CD4-positive, alpha-beta T cell treated with Interleukin-15 for 4 hours (primary cell): Measurements from ENCODE around the gene CKMT2.

ENCODE experiments used
- DNase-seq: peaks from one replicate; pipeline ENCODE4 v3.0.0-alpha.2; 2020; ENCODE audit warnings: low spot score

CKMT2 gene

GRCh38 chr5:81308836-81309235 lies 75.7 kb downstream of the CKMT2 start:
- DNase-seq: no peak

DNA sequence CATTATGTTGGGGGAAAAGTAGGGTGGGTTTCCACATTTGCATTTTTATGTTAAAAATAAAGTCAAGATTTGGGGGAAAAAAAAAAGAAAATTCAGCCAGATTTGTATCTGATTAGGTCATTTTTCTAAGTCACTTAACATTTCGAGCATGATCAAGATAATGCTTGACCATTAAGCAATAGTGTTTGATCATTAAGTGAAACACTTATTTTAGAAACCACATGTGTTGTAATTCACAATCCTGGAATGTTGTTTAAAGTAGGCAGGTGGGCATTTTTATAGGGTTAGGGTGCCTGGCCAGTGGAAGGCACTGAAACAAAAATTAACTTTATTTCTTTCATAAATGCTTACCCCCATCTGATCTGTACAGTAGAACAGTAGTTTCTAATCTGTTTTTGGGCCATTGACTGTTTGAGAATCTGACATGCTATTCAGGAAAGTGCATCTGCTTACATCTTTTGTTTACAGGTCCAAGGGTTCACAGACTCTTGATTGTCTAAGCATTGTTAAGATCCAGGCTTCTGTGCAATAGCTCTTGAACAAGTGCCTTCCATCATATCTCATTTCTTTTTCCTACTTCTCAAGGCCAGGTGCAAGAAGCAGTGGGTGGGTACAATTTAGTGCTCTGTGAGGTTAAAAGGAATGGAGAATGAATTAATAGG lies 77.4 kb downstream of the CKMT2 start:
- no peak for DNase-seq

- DNase-seq: no peak
These were observed 80.2 kb downstream of the CKMT2 start for GRCh38 chr5:81313278-81313677.

DNA sequence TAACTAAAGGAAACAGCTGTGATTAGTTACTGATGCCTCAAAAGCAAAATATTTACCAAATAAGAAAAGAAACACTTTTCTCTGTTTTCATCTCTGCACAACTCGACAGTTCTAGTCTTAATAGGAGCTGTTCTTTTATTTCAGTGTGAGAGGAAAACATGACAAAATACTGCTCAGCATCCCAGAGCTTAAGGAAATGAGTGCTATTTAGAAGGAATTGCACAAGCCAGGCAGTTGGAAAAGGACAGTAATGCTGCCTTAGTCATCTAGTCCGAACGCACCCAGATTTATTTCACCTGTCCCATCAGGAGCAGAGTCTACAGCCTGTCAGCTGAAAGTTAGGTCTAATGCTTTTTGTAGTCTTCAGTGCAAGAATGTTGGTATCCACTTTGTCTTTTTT lies 80.6 kb downstream of the CKMT2 start:
- no peak for DNase-seq

DNA sequence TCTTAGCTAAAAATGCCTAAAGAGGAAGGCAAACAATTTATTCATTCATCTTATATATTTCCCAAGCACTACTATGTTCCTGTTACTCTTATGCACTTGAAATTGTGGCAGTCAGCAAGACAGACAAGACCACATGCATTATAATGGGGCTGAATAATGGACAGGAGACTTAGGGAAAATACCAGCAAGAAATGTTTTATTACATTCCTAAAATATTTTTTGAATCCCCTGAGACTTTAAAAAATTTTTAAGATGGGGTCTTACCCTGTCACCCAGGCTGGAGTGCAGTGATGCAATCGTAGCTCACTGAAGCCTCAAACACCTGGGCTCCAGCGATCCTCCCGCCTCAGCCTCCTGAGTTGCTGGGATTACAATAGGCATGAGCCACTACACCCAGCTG lies 81.5 kb downstream of the CKMT2 start:
- no peak for DNase-seq

GRCh38 chr5:81315336-81315735 lies 82.2 kb downstream of the CKMT2 start:
- no peak for DNase-seq

DNA sequence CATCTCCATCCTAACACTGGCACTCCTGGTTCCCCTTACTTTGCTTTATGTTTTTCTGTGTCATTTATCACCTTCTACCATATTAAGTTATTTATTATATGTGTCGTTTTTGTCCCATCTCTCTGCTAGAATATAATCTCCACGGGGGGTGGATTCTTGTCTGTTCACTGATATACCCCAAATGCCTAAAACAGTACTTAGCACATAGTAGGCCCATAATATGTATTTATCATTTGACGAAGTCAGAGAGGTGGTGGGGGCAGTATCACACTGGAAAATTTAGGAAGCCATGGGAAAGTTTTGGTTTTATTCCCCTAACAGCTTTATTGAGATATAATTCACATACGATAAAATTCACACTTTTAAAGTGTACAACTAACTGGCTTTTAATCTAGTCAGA lies 82.7 kb downstream of the CKMT2 start:
- no peak for DNase-seq
